Osteoblast (primary cell): ENCODE measurements around the gene NKAIN2. TPM values are rescaled to one million over a fixed set of nuclear protein-coding genes. Genes with fewer than 3 reads are reported as not detected.

Experiments
- DNase-seq: peaks from one replicate; pipeline ENCODE4 v3.0.0; 2011; ENCODE audit warnings: low spot score, mixed read lengths; ENCODE audit not compliant: insufficient read length; ENCODE audit errors: missing footprints
- H2AFZ ChIP-seq: 2 replicates; pipeline ENCODE4 v1.6.0; 2011; ENCODE audit warnings: mild to moderate bottlenecking, low read length
- H3K27ac ChIP-seq: 2 replicates; pipeline ENCODE4 v1.5.1; 2011; ENCODE audit warnings: mild to moderate bottlenecking, low read depth, low read length, moderate library complexity
- H3K27me3 ChIP-seq: 2 replicates; pipeline ENCODE4 v1.6.0; 2012; ENCODE audit warnings: mild to moderate bottlenecking, control low read depth, inconsistent platforms, low read length, moderate library complexity; ENCODE audit not compliant: insufficient read depth
- H3K36me3 ChIP-seq: 2 replicates; pipeline ENCODE4 v1.5.1; 2011; ENCODE audit warnings: mild to moderate bottlenecking, low read length, control low read depth, moderate library complexity; ENCODE audit not compliant: insufficient read depth
- H3K4me1 ChIP-seq: 2 replicates; pipeline ENCODE4 v1.5.1; 2011; ENCODE audit warnings: mild to moderate bottlenecking, low read length, control low read depth, moderate library complexity; ENCODE audit not compliant: insufficient read depth
- H3K4me2 ChIP-seq: 2 replicates; pipeline ENCODE4 v1.6.0; 2011; ENCODE audit warnings: mild to moderate bottlenecking, low read length; ENCODE audit not compliant: insufficient read depth
- H3K4me3 ChIP-seq: fragments of 200-600 bp; sonication (generic); 3 replicates; pipeline ENCODE4 v1.5.1; 2012; ENCODE audit warnings: mild to moderate bottlenecking, low read length, inconsistent platforms; ENCODE audit not compliant: insufficient read depth
- H3K79me2 ChIP-seq: 2 replicates; pipeline ENCODE4 v1.6.0; 2012; ENCODE audit warnings: mild to moderate bottlenecking, low read length, control low read depth, inconsistent platforms; ENCODE audit not compliant: insufficient read depth
- H3K9me3 ChIP-seq: 2 replicates; pipeline ENCODE4 v1.5.1; 2011; ENCODE audit warnings: low read depth, low read length, control low read depth
- H4K20me1 ChIP-seq: 2 replicates; pipeline ENCODE4 v1.6.0; 2012; ENCODE audit warnings: mild to moderate bottlenecking, low read length, control low read depth; ENCODE audit not compliant: insufficient read depth
- total RNA-seq: library from RNA; depleted of rRNA; stranded (reverse); fragments of >200 nt; gene quantifications from 2 replicates; pipeline ENCODE4 v1.2.3, GENCODE V29; 2012
- TF ChIP-seq, protein P1 (sequence below): IDR thresholded peaks from 2 replicates; pipeline ENCODE4 v1.5.1; 2011; ENCODE audit warnings: mild to moderate bottlenecking, low read depth, low read length, moderate library complexity; ENCODE audit errors: extremely low read depth

The NKAIN2 gene
- total RNA-seq, 1 donor = under 0.01 TPM

- no peak for DNase-seq
- no peaks in the 10 kb centered on the region for H3K4me1 ChIP-seq
- no peak overlapping the region for H2AFZ ChIP-seq
- H3K27me3 ChIP-seq = no peaks in the 10 kb centered on the region
- no peaks in the 10 kb centered on the region for H3K79me2 ChIP-seq
- no peaks in the 10 kb centered on the region for H3K9me3 ChIP-seq
- TF ChIP-seq, protein P1, sequence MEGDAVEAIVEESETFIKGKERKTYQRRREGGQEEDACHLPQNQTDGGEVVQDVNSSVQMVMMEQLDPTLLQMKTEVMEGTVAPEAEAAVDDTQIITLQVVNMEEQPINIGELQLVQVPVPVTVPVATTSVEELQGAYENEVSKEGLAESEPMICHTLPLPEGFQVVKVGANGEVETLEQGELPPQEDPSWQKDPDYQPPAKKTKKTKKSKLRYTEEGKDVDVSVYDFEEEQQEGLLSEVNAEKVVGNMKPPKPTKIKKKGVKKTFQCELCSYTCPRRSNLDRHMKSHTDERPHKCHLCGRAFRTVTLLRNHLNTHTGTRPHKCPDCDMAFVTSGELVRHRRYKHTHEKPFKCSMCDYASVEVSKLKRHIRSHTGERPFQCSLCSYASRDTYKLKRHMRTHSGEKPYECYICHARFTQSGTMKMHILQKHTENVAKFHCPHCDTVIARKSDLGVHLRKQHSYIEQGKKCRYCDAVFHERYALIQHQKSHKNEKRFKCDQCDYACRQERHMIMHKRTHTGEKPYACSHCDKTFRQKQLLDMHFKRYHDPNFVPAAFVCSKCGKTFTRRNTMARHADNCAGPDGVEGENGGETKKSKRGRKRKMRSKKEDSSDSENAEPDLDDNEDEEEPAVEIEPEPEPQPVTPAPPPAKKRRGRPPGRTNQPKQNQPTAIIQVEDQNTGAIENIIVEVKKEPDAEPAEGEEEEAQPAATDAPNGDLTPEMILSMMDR = no peak
- H4K20me1 ChIP-seq = no peaks in the 10 kb centered on the region
- no peak overlapping the region for H3K4me3 ChIP-seq
- no peak overlapping the region for H3K4me2 ChIP-seq
- no peaks in the 10 kb centered on the region for H3K36me3 ChIP-seq
- H3K27ac ChIP-seq = no peak overlapping the region
Observed at GRCh38 chr6:124599656-124600055, 796.0 kb downstream of the NKAIN2 start.

GRCh38 chr6:124604719-124605118, 801.1 kb downstream of the NKAIN2 start:
- Histone ChIP-seq H3K27ac (no peak overlapping the region), H3K4me1 (no peaks in the 10 kb centered on the region), H3K9me3 (no peaks in the 10 kb centered on the region), H3K27me3 (no peaks in the 10 kb centered on the region), H3K4me3 (no peak overlapping the region), H3K4me2 (no peak overlapping the region), H2AFZ (no peak overlapping the region), H4K20me1 (no peaks in the 10 kb centered on the region), H3K36me3 (no peaks in the 10 kb centered on the region), H3K79me2 (no peaks in the 10 kb centered on the region)
- DNase-seq = no peak
- TF ChIP-seq, protein P1 = no peak

DNA sequence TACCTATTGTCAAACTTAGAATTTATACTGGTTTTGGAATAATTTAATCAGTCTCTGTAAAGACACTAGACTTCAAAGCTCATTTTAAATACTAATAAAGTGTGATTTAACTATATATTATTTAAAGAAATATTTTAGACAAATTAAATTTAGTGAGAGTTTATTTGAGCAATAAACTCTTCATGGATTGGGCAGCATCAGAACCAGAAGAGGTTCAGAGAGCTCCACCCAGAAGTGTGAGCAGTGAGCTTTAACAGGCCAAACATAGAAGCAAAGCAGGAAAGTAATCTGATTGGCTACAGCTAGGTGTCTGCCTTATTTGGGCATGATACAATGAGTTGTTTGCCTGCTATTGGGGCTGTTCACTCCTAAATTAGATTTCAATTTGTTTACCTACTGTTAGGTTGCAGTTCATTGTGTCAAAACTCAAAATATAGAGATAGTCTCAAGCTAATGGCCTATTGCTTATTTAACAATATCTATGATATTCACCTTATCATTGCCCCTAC, 803.5 kb downstream of the NKAIN2 start:
- Histone ChIP-seq H3K27ac (no peak overlapping the region), H3K4me1 (no peaks in the 10 kb centered on the region), H3K79me2 (no peaks in the 10 kb centered on the region), H3K4me2 (no peak overlapping the region), H2AFZ (no peak overlapping the region), H3K36me3 (no peaks in the 10 kb centered on the region), H3K27me3 (no peaks in the 10 kb centered on the region), H3K9me3 (no peaks in the 10 kb centered on the region), H3K4me3 (no peak overlapping the region), H4K20me1 (no peaks in the 10 kb centered on the region)
- DNase-seq = no peak
- TF ChIP-seq, protein P1 = no peak

DNA sequence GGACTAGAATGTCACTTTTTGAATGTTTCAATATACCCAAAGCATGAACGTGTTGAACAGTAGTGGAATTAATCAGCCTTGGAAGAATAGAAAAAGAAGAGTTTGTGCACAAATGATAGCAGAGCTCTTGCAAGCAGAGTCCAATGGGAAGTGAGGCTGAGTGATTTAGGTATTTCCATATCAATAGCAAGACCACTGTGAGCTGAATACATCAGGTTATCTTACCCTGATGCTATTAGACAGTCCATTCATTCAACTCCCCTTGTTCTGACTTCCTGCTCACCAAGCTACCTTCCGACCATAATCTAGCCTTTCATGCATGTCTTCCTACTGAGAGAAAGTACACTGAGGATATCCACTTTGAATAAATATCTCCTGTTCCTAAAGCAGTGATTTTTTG, 809.4 kb downstream of the NKAIN2 start:
- DNase-seq = no peak
- TF ChIP-seq, protein P1 = no peak
- Histone ChIP-seq H3K4me1 (no peaks in the 10 kb centered on the region), H3K9me3 (no peaks in the 10 kb centered on the region), H3K27ac (no peak overlapping the region), H3K79me2 (no peaks in the 10 kb centered on the region), H2AFZ (no peak overlapping the region), H3K4me2 (no peak overlapping the region), H3K4me3 (no peak overlapping the region), H3K27me3 (no peaks in the 10 kb centered on the region), H3K36me3 (no peaks in the 10 kb centered on the region), H4K20me1 (no peaks in the 10 kb centered on the region)
